ENCODE results near the gene CERS5. TPM values are rescaled to one million over a fixed set of nuclear protein-coding genes. Genes with fewer than 3 reads are reported as not detected.
"Not testable (repeated sequence)": the region's sequence is repeated elsewhere in the genome, so short reads cannot be mapped to it uniquely, and the experiment has no call there.

CERS5 gene
- total and polyA plus RNA-seq, 10 of the 15 experiments (the other 5 are each of a cell fraction or from before 2014, with no cell fraction given), result 6.8 to 50.1 (median 31.8) TPM

DNA sequence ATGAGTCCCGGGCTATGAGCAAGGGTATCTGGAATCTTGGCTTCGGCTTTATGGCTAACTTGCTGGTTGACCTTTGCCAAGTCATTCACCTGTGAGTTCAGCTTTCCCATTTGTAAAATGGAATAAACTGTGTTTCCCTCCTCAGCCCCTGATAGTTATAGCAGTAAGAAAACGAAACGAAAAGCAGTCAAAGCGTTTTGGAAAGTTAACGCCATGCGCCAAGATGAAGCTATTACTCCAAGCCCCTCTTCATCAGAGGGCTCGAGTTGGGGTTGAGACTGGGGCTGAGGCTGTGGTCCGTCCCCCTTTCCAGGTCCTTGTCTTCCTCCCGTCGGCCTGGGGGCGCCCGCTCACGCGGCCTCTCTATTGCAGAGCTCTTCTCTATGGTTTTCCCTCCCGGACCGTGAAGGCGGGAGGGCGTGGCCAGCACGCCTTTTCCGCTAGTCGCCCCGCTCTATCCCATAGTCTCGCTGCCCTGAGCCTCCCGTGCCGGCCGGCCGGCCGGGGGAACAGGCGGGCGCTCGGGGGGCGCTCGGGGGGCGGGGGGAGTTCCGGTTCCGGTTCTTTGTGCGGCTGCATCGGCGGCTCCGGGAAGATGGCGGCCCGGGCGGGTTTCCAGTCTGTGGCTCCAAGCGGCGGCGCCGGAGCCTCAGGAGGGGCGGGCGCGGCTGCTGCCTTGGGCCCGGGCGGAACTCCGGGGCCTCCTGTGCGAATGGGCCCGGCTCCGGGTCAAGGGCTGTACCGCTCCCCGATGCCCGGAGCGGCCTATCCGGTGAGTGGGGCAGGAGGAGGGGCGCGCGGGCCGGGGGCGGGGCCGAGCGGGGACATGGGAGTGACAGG lies 82.2 kb downstream of the CERS5 start, which contains the start of gene SMARCD1 (continued):
- TF ChIP-seq, protein P1, sequence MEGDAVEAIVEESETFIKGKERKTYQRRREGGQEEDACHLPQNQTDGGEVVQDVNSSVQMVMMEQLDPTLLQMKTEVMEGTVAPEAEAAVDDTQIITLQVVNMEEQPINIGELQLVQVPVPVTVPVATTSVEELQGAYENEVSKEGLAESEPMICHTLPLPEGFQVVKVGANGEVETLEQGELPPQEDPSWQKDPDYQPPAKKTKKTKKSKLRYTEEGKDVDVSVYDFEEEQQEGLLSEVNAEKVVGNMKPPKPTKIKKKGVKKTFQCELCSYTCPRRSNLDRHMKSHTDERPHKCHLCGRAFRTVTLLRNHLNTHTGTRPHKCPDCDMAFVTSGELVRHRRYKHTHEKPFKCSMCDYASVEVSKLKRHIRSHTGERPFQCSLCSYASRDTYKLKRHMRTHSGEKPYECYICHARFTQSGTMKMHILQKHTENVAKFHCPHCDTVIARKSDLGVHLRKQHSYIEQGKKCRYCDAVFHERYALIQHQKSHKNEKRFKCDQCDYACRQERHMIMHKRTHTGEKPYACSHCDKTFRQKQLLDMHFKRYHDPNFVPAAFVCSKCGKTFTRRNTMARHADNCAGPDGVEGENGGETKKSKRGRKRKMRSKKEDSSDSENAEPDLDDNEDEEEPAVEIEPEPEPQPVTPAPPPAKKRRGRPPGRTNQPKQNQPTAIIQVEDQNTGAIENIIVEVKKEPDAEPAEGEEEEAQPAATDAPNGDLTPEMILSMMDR (IDR thresholded peaks at IDR 0.05 in 2 of 3, conservative IDR thresholded peaks at IDR 0.05 in 1 of 3; ENCODE audit: control insufficient read depth in 2 of 3, extremely low read depth in 1 of 3, insufficient read depth in 1 of 3, low read depth in 3 of 3, low read length in 3 of 3), result peak; percentile 65 to 92 (median 72)
- no peak for TF ChIP-seq TBL1XR1 (IDR thresholded peaks at IDR 0.05; ENCODE audit: low read depth, low read length)
- peak; percentile 77 to 85; a peak in 3 of 4 replicates for TF ChIP-seq BHLHE40 (IDR thresholded peaks at IDR 0.05; ENCODE audit: borderline replicate concordance in 1 of 2, low read depth in 2 of 2, low read length in 1 of 2)
- peak; percentile 42; the same call in 1 of the 2 replicates for TF ChIP-seq GATAD2B (conservative IDR thresholded peaks at IDR 0.05; ENCODE audit: low read depth)
- TF ChIP-seq IKZF2 (IDR thresholded peaks at IDR 0.05), result peak in 1 of 2 experiments; percentile 37; a peak in 2 of 4 replicates
- TF ChIP-seq SMAD1 (IDR thresholded peaks at IDR 0.05; ENCODE audit: low read depth, partially characterized antibody), result peak; percentile 27
- TF ChIP-seq CBX3 (IDR thresholded peaks at IDR 0.05; ENCODE audit: borderline replicate concordance, low read depth), result no peak
- no peak for TF ChIP-seq SREBF1 (IDR thresholded peaks at IDR 0.05; ENCODE audit: low read length)
- peak; percentile 52; the same call in 1 of the 2 replicates for TF ChIP-seq CREB1 (IDR thresholded peaks at IDR 0.05; ENCODE audit: low read depth)
- no peak for TF ChIP-seq JUNB (IDR thresholded peaks at IDR 0.05)
- TF ChIP-seq, protein P2, sequence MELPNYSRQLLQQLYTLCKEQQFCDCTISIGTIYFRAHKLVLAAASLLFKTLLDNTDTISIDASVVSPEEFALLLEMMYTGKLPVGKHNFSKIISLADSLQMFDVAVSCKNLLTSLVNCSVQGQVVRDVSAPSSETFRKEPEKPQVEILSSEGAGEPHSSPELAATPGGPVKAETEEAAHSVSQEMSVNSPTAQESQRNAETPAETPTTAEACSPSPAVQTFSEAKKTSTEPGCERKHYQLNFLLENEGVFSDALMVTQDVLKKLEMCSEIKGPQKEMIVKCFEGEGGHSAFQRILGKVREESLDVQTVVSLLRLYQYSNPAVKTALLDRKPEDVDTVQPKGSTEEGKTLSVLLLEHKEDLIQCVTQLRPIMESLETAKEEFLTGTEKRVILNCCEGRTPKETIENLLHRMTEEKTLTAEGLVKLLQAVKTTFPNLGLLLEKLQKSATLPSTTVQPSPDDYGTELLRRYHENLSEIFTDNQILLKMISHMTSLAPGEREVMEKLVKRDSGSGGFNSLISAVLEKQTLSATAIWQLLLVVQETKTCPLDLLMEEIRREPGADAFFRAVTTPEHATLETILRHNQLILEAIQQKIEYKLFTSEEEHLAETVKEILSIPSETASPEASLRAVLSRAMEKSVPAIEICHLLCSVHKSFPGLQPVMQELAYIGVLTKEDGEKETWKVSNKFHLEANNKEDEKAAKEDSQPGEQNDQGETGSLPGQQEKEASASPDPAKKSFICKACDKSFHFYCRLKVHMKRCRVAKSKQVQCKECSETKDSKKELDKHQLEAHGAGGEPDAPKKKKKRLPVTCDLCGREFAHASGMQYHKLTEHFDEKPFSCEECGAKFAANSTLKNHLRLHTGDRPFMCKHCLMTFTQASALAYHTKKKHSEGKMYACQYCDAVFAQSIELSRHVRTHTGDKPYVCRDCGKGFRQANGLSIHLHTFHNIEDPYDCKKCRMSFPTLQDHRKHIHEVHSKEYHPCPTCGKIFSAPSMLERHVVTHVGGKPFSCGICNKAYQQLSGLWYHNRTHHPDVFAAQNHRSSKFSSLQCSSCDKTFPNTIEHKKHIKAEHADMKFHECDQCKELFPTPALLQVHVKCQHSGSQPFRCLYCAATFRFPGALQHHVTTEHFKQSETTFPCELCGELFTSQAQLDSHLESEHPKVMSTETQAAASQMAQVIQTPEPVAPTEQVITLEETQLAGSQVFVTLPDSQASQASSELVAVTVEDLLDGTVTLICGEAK (IDR thresholded peaks at IDR 0.05; ENCODE audit: borderline replicate concordance), result peak; percentile 61; the same call in 1 of the 2 replicates

DNA sequence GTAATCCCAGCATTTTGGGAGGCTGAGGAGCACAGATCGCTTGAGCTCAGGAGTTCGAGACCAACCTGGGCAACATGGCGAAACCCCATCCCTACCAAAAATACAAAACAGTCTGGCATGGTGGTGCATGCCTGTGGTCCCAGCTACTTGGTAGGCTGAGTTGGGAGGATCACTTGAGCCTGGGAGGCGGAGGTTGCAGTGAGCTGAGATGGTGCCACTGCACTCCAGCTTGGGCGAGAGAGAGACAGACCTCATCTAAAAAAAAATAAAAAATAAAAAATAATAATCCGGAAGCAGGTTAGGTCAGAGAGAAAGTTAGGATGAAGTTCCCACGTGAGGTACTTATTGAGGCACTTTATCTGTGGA lies 82.8 kb downstream of the CERS5 start:
- BruUV-seq (replicated peaks), result not testable (repeated sequence)
- in situ Hi-C loops (cut with MboI), result loop anchor here (5.0 kb wide), 1 partner anchor 228 kb away; no protein-coding TSS in a partner anchor
- RAD21 ChIA-PET (ENCODE audit: unreplicated experiment), result interaction anchor here (0.9 to 3.5 kb wide), 13 partner anchors 9 to 231 kb away, joined by 3 to 66 read pairs (median 5); partner anchors contain the start of genes CERS5, COX14, LIMA1 and RACGAP1

More for the DNA sequence above, 82.8 kb downstream of the CERS5 start:
- POLR2A ChIA-PET, result interaction anchor here (1.0 to 2.3 kb wide), 6 partner anchors 20 to 199 kb away, joined by 3 to 39 read pairs (median 4); partner anchors contain the start of genes CERS5, COX14, GPD1 and LIMA1
- CTCF ChIA-PET, result interaction anchor here (0.5 to 9.0 kb wide), 30 partner anchors 8 to 840 kb away, joined by 3 to 250 read pairs (median 4); partner anchors contain the start of genes CERS5, COX14, GPD1 and RACGAP1
- Histone ChIP-seq H3K9ac (ENCODE audit: control insufficient read depth, insufficient read depth, low read length) (peak overlapping the region; percentile 93), H3K4me3 (peak overlapping the region; percentile 76), H3K36me3 (ENCODE audit: control insufficient read depth in 2 of 2, insufficient read depth in 2 of 2, low read length in 1 of 2) (peaks cover 0 to 14% of the 10 kb centered on the region in 2 experiments; a peak in 2 of 4 replicates), H3K27ac (ENCODE audit: control insufficient read depth, insufficient read depth) (peak overlapping the region; percentile 85), H2AFZ (ENCODE audit: control insufficient read depth, low read depth, low read length) (peak overlapping the region; percentile 98), H3K4me2 (ENCODE audit: control insufficient read depth, insufficient read depth) (peak overlapping the region; percentile 77)
- DNase-seq (ENCODE audit: low read depth, low spot score); H3K9me3 ChIP-seq (replicated peaks; ENCODE audit: control insufficient read depth, insufficient read depth, low read length); H3K79me2 ChIP-seq (ENCODE audit: control insufficient read depth, insufficient read depth, low read length); H4K20me1 ChIP-seq (ENCODE audit: control insufficient read depth, insufficient read depth); H3K4me1 ChIP-seq (ENCODE audit: control insufficient read depth, insufficient read depth, low read length); FAIRE-seq; H3K27me3 ChIP-seq (replicated peaks in 1 of 2; ENCODE audit: control insufficient read depth in 2 of 2, insufficient read depth in 2 of 2, low read length in 1 of 2); ATAC-seq: not testable (repeated sequence)
- intact Hi-C loops (cut with micrococcal nuclease; ENCODE audit: unreplicated experiment), result loop anchor here (2.0 kb wide), 1 partner anchor 82 kb away; the partner anchor contains the start of gene CERS5
- WGBS (ENCODE audit: insufficient coverage, insufficient replicate concordance, low lambda C conversion rate, missing lambda C conversion rate), result 34% methylated on average over 7 of the region's 7 CpGs
- SMC1A ChIA-PET (ENCODE audit: uncharacterized antibody, unreplicated experiment), result interaction anchor here (0.6 to 2.8 kb wide), 16 partner anchors 14 to 926 kb away, joined by 3 to 32 read pairs (median 3); partner anchors contain the start of gene COX14
